ENCODE results near the gene TPK1.

Gene TPK1

DNA sequence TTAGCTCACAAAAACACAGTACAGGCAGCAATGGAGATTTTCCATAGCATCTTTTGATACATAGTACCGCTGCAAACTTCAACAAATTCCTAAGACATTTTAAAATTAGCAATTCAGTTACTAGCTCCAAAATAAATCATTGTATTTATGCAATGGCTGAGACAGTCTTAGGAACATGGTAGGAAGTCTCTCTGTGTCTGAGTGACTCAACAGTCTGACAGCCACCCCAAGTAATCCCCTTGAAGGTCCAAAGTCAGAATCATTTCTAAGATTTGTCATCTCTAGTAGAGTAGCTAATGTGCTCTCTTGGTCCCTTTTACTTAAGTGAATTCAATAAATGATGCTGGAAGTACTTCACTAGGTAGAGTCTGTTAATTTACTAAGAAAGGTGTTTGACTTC lies 338.6 kb downstream of the TPK1 start:
- TF ChIP-seq, protein P1, sequence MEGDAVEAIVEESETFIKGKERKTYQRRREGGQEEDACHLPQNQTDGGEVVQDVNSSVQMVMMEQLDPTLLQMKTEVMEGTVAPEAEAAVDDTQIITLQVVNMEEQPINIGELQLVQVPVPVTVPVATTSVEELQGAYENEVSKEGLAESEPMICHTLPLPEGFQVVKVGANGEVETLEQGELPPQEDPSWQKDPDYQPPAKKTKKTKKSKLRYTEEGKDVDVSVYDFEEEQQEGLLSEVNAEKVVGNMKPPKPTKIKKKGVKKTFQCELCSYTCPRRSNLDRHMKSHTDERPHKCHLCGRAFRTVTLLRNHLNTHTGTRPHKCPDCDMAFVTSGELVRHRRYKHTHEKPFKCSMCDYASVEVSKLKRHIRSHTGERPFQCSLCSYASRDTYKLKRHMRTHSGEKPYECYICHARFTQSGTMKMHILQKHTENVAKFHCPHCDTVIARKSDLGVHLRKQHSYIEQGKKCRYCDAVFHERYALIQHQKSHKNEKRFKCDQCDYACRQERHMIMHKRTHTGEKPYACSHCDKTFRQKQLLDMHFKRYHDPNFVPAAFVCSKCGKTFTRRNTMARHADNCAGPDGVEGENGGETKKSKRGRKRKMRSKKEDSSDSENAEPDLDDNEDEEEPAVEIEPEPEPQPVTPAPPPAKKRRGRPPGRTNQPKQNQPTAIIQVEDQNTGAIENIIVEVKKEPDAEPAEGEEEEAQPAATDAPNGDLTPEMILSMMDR (IDR thresholded peaks at IDR 0.05; ENCODE audit: low read depth, low read length) = no peak
- H3K27me3 ChIP-seq = no peaks in the 10 kb centered on the region
- H3K4me3 ChIP-seq (ENCODE audit: low read depth, low read length) = no peak overlapping the region
- DNase-seq = no peak
- H3K4me1 ChIP-seq = no peaks in the 10 kb centered on the region
- H3K9me3 ChIP-seq = no peaks in the 10 kb centered on the region; the same call in 1 of the 2 replicates
- no peaks in the 10 kb centered on the region for H3K36me3 ChIP-seq

DNA sequence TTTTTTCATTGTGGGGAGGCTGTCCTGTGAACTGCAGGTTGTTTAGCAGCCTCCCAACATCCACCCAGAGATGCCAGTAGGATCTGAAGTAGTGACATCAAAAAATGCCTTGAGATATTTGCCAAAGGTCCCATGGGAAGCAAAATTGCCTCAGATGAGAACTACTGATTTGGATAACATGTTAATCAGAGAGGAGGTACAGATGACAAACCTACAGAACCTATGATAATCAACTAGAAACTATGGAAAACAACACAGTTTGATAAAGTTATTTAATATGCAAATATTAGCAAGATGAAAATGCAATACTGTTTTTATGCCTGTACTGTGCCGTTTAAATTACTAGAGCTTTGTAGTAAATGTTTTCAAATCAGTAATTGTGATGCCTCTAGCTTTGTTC lies 341.5 kb downstream of the TPK1 start:
- no peak for DNase-seq
- TF ChIP-seq, protein P1 (IDR thresholded peaks at IDR 0.05; ENCODE audit: low read depth, low read length) = no peak

DNA sequence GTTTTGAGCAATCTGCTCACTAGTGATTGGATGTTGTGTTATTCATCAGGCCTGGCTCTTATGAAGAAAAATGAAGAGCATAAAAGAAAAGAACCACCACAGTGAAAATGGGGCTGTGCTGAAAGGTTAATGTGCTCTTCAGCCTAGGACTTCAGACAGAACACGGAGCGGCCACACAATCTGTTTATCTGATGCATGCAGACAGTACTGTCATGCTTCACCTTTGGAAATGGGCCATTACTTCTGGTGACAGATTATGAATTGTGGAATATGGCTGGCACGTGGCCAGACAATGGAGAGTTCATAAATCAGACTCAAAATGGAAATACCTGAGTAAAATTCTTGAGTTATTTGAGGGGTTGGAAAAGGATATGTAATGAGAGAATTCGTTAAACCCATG lies 346.3 kb downstream of the TPK1 start:
- Histone ChIP-seq H3K27me3 (no peaks in the 10 kb centered on the region), H3K9me3 (no peaks in the 10 kb centered on the region; the same call in 1 of the 2 replicates), H3K4me1 (no peaks in the 10 kb centered on the region), H3K36me3 (no peaks in the 10 kb centered on the region), H3K4me3 (ENCODE audit: low read depth, low read length) (no peak overlapping the region)
- TF ChIP-seq, protein P1 (IDR thresholded peaks at IDR 0.05; ENCODE audit: low read depth, low read length) = no peak
- DNase-seq = no peak

More for the DNA sequence above, 341.5 kb downstream of the TPK1 start:
- H3K9me3 ChIP-seq = no peaks in the 10 kb centered on the region; the same call in 1 of the 2 replicates
- H3K4me1 ChIP-seq = no peaks in the 10 kb centered on the region
- H3K4me3 ChIP-seq (ENCODE audit: low read depth, low read length) = no peak overlapping the region
- no peaks in the 10 kb centered on the region for H3K36me3 ChIP-seq
- H3K27me3 ChIP-seq = no peaks in the 10 kb centered on the region

DNA sequence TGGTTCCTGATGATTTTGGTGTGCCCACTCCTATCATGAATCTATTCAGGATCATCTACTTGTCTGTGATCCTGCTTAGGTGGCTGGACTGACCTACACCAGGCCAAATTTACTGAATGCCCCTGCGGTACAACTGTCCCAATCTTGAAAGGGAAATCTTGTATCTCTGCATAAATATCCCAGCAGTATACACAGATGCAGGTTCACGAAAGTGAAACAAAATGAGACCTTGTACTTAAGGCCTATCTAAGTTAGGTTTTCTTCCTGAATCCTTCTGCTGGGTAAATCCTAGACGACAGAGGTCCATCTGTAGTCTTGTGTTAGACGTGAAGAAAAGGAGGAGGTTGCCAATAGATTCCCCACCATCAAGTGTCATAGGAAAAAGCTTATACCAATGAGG lies 346.9 kb downstream of the TPK1 start:
- H3K4me1 ChIP-seq = no peaks in the 10 kb centered on the region

DNA sequence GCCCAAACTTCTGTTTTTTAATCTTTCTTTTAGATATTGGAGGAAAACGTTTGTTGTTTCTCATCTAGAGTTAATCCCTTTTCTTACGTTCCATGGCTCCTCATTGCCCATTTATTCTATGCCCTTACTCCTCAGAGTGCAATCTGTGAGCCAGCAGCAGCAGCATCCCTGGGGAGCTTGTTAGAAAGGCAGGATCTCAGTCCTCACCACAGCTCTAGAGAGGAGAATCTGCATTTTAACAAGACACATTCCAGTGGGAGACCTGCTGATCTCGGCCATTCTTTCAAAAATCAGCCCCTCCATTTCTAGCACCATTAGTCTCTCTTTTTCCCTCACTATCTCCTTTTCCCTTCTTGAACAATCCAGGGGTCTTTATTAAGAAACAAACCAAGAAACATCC lies 348.0 kb downstream of the TPK1 start:
- DNase-seq = no peak
- Histone ChIP-seq H3K27me3 (no peaks in the 10 kb centered on the region), H3K4me3 (ENCODE audit: low read depth, low read length) (no peak overlapping the region), H3K4me1 (no peaks in the 10 kb centered on the region), H3K9me3 (no peaks in the 10 kb centered on the region), H3K36me3 (no peaks in the 10 kb centered on the region)
- TF ChIP-seq, protein P1 (IDR thresholded peaks at IDR 0.05; ENCODE audit: low read depth, low read length) = no peak

More for the DNA sequence above, 346.9 kb downstream of the TPK1 start:
- no peak for DNase-seq
- H3K27me3 ChIP-seq = no peaks in the 10 kb centered on the region
- no peak overlapping the region for H3K4me3 ChIP-seq (ENCODE audit: low read depth, low read length)
- TF ChIP-seq, protein P1 (IDR thresholded peaks at IDR 0.05; ENCODE audit: low read depth, low read length) = no peak
- no peaks in the 10 kb centered on the region for H3K36me3 ChIP-seq
- H3K9me3 ChIP-seq = no peaks in the 10 kb centered on the region

DNA sequence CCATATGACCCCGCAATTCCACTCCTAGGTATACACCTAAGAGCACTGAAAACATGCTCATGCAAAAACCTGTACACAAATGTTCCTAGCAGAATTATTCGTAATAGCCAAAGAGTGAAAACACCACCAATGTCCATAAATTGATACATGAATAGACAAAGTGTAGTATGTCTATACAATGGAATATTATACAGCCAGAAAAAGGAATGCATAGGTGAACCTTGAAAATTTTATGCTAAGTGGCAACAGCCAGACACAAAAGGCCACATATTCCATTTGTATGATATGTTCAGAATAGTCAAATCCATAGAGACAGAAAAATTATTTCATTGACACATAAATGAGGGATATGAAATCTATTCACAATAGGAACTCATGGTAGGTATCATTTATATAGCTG lies 351.4 kb downstream of the TPK1 start:
- H3K4me1 ChIP-seq = no peaks in the 10 kb centered on the region
- no peak overlapping the region for H3K4me3 ChIP-seq (ENCODE audit: low read depth, low read length)
- TF ChIP-seq, protein P1 (IDR thresholded peaks at IDR 0.05; ENCODE audit: low read depth, low read length) = no peak
- no peaks in the 10 kb centered on the region for H3K9me3 ChIP-seq
- DNase-seq = no peak
- H3K36me3 ChIP-seq = no peaks in the 10 kb centered on the region
- no peaks in the 10 kb centered on the region for H3K27me3 ChIP-seq
